Gastrocnemius medialis (tissue), 4 donors: Measurements from ENCODE around the gene IL26.

Experiments used
- POLR2A ChIP-seq, 2 donors: fragments of 450-650 bp; IDR thresholded peaks; one replicate each; pipeline ENCODE4 v1.6.1; 2017; ENCODE audit warnings: antibody characterized with exemption in 2 of 2, mild to moderate bottlenecking in 2 of 2, moderate library complexity in 2 of 2
- TF ChIP-seq, protein P1 (sequence below), 5 experiments: fragments of 450-650 bp in 3 of 5; fragments of 200-600 bp in 2 of 5; sonication (generic) in 2 of 5; IDR thresholded peaks in 4 of 5; conservative IDR thresholded peaks in 1 of 5; 1 replicate in 4 of 5; 2 replicates in 1 of 5; pipeline ENCODE4 v1.5.1; 2016 to 2019; ENCODE audit warnings: antibody characterized with exemption in 5 of 5, mild to moderate bottlenecking in 3 of 5, moderate library complexity in 3 of 5

DNA sequence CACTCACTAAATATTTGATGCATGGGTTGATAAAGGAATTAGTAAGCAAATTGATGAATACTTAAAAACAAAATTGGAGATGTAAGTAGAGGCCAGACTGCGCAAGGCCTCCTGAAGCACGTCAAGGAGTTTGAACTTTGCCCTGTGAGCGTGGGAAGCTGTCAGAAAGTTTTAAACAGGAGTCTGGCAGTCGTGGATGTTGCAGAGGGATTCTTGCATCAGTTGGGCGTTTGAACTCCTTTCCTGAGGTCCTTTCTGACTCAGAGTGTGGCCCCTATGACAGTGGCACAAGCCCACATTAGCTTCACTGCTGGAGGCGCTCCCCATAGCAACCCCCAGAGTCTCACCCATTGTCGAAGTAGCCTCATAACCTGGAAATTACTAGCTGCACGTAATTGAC lies 45.7 kb upstream of the IL26 start:
- TF ChIP-seq, protein P1, sequence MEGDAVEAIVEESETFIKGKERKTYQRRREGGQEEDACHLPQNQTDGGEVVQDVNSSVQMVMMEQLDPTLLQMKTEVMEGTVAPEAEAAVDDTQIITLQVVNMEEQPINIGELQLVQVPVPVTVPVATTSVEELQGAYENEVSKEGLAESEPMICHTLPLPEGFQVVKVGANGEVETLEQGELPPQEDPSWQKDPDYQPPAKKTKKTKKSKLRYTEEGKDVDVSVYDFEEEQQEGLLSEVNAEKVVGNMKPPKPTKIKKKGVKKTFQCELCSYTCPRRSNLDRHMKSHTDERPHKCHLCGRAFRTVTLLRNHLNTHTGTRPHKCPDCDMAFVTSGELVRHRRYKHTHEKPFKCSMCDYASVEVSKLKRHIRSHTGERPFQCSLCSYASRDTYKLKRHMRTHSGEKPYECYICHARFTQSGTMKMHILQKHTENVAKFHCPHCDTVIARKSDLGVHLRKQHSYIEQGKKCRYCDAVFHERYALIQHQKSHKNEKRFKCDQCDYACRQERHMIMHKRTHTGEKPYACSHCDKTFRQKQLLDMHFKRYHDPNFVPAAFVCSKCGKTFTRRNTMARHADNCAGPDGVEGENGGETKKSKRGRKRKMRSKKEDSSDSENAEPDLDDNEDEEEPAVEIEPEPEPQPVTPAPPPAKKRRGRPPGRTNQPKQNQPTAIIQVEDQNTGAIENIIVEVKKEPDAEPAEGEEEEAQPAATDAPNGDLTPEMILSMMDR (IDR thresholded peaks at IDR 0.05 in 4 of 5, conservative IDR thresholded peaks at IDR 0.05 in 1 of 5), result no peak
- no peak for TF ChIP-seq POLR2A (IDR thresholded peaks at IDR 0.05)
